ENCODE results near the gene SPATA6.

DNA sequence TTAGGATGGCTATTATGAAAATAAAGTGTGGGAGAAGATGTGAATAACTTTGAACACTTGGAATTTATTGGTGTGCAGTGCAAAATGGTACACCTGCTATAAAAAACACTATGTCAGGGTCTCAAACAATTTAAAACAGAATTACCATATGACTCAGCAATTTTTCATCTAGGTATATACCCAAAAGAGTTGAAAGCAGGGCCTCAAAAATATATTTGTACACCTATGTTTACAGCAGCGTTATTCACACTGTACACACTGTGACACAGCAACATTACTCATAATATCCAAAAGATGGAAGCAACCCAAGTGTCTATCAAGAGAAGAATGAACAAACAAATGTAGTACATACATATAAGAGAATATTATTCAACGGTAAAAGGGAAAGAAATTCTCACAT lies 75.8 kb downstream of the SPATA6 start:
- TF ChIP-seq SP2 (IDR thresholded peaks at IDR 0.05; ENCODE audit: low read length) (no peak), MAFK (IDR thresholded peaks at IDR 0.05; ENCODE audit: low read depth, low read length) (no peak; the same call in 1 of the 2 replicates), PHF8 (conservative IDR thresholded peaks at IDR 0.05; ENCODE audit: low read depth, low read length) (no peak), CEBPB (IDR thresholded peaks at IDR 0.05; ENCODE audit: low read depth, low read length) (no peak), JUND (IDR thresholded peaks at IDR 0.05; ENCODE audit: low read length) (no peak), BRCA1 (IDR thresholded peaks at IDR 0.05; ENCODE audit: low read depth, low read length) (no peak), POLR2A (IDR thresholded peaks at IDR 0.05; ENCODE audit: control extremely low read depth in 1 of 2, low read depth in 2 of 2, low read length in 2 of 2) (no peak), ZNF274 (IDR thresholded peaks at IDR 0.05; ENCODE audit: borderline replicate concordance, extremely low read depth, low read length) (no peak), RFX5 (IDR thresholded peaks at IDR 0.05; ENCODE audit: borderline replicate concordance, low read depth, low read length) (no peak)
- TF ChIP-seq, protein P1, sequence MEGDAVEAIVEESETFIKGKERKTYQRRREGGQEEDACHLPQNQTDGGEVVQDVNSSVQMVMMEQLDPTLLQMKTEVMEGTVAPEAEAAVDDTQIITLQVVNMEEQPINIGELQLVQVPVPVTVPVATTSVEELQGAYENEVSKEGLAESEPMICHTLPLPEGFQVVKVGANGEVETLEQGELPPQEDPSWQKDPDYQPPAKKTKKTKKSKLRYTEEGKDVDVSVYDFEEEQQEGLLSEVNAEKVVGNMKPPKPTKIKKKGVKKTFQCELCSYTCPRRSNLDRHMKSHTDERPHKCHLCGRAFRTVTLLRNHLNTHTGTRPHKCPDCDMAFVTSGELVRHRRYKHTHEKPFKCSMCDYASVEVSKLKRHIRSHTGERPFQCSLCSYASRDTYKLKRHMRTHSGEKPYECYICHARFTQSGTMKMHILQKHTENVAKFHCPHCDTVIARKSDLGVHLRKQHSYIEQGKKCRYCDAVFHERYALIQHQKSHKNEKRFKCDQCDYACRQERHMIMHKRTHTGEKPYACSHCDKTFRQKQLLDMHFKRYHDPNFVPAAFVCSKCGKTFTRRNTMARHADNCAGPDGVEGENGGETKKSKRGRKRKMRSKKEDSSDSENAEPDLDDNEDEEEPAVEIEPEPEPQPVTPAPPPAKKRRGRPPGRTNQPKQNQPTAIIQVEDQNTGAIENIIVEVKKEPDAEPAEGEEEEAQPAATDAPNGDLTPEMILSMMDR (IDR thresholded peaks at IDR 0.05; ENCODE audit: control extremely low read depth in 1 of 3, insufficient read depth in 1 of 3, low read depth in 1 of 3, low read length in 3 of 3): no peak

All from H1 (cell line).